Tibial nerve (tissue), 3 donors: ENCODE measurements around the gene MCUR1.

Experiments used
- CTCF ChIP-seq, 5 experiments: fragments of 200-600 bp in 3 of 5; fragments of 450-650 bp in 2 of 5; sonication (generic) in 3 of 5; IDR thresholded peaks; one replicate each; pipeline ENCODE4 v1.5.1; 2016 to 2019; ENCODE audit warnings: antibody characterized with exemption in 5 of 5, mild to moderate bottlenecking in 3 of 5, moderate library complexity in 2 of 5
- POLR2A ChIP-seq, 2 donors: fragments of 450-650 bp; IDR thresholded peaks; one replicate each; pipeline ENCODE4 v1.6.1; 2017; ENCODE audit warnings: antibody characterized with exemption in 2 of 2, mild to moderate bottlenecking in 2 of 2, moderate library complexity in 2 of 2

- no peak for TF ChIP-seq CTCF (IDR thresholded peaks at IDR 0.05)
- TF ChIP-seq POLR2A (IDR thresholded peaks at IDR 0.05) = no peak
These were observed 6.7 kb downstream of the MCUR1 start for GRCh38 chr6:13807696-13808095.
